ENCODE data around the gene ADAMTSL1.

ADAMTSL1 gene

DNA sequence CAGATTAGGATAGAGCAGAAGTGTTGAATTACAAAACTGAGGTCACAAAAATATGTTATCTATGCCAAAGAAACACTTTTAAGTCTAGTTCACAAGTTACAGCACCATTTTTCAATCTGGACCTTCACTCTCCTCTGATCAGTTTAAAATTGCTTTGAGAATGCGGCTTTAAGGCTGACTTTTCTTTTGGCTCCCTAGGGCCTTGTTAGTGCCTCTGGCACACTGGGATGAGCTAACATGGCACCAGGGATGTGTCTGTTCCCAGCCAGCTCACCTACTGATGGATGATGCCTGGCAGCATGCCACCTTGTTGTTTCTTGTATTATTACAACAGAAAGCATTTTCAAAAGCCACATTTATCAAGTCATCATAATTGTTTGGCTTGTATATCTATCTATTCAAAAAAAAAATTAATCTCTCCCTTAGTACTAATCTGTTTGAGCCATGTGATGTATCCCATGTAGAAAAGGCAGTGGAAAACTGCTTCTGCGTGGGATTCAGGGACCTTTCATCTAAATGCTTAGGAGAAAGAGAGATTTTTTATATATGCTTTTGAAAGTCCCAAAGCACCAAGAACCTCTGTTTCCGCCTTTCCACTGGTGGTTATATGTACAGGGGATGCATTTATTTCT lies 46.6 kb downstream of the ADAMTSL1 start:
- no peak overlapping the region for H3K4me2 ChIP-seq
- no peak overlapping the region for H3K27ac ChIP-seq
- no peaks in the 10 kb centered on the region for H3K9me3 ChIP-seq
- no peaks in the 10 kb centered on the region for H3K4me1 ChIP-seq
- no peak overlapping the region for H3K9ac ChIP-seq
- no peak overlapping the region for H3K4me3 ChIP-seq
- no peaks in the 10 kb centered on the region for H4K20me1 ChIP-seq
- H3K27me3 ChIP-seq, result no peaks in the 10 kb centered on the region
- TF ChIP-seq Cebpa-rat (IDR thresholded peaks at IDR 0.05), result no peak
- H3K36me3 ChIP-seq, result no peaks in the 10 kb centered on the region

DNA sequence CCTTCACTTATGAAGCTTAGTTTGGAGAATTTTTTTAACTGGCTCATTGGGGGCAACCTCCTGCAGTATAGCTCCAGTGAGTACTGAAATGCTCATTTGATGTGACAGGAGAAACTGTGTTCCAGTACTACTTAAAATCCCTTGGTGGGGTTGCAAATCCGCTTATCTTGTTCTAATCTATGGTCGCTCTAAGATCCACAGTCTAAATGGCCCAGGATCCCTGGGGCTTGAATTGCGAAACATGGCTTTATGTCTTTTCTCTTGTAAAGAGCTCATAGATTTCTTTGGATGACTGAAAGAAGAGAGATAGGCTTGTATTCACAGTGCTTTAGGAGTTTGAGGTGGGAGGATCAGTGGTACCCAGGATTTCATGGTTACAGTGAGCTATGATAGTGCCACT lies 52.7 kb downstream of the ADAMTSL1 start:
- H3K4me2 ChIP-seq, result no peak overlapping the region
- H3K4me3 ChIP-seq, result no peak overlapping the region
- no peaks in the 10 kb centered on the region for H3K9me3 ChIP-seq
- no peak overlapping the region for H3K27ac ChIP-seq
- no peaks in the 10 kb centered on the region for H3K36me3 ChIP-seq
- no peaks in the 10 kb centered on the region for H3K4me1 ChIP-seq
- no peaks in the 10 kb centered on the region for H3K27me3 ChIP-seq
- H3K9ac ChIP-seq, result no peak overlapping the region
- no peak for TF ChIP-seq Cebpa-rat (IDR thresholded peaks at IDR 0.05)
- no peaks in the 10 kb centered on the region for H4K20me1 ChIP-seq

DNA sequence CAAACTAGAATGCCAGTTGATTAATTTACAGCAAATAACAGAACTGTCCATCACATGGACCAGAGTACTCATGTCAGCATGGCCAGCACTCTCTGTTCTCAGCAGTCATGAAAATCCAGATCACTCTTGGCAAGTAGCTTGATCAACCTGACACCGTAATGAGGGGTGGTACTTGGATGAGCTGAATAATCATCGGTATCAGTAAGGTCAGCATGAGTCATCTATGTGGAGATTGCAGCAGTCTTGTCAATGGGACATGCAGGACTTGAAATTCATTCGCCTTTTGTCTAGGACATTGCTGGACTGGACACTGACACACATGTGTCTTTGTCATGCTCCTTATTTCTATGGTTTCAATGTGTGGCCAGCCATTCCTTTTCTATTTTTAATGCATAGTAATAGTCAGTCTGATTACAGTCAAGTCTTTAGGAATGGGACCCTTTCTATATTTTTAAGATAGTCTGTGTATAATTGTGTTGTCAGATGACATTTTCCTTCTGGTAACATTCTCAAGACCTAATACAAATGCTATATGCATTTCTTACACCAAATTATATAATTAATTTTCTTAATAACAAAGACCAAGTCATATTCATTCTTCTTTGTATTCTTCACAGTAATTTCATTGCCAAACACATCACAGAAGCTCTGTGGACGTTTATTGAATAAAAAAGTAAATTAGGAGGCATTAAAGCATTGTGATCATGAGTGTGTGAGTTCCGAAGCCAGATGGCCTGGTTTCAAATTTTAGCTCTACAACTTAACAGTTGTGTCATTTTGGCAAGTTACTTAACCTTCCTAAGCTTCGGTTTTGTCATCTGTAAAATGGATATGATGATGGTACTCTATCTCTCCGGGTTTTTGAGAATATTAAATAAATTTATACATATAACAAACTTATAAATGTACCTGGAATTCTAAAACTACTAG lies 57.4 kb downstream of the ADAMTSL1 start:
- Histone ChIP-seq H4K20me1 (no peaks in the 10 kb centered on the region), H3K4me2 (no peak overlapping the region), H3K27ac (no peak overlapping the region), H3K4me3 (no peak overlapping the region), H3K9me3 (peaks cover 30% of the 10 kb centered on the region), H3K27me3 (no peaks in the 10 kb centered on the region), H3K4me1 (no peaks in the 10 kb centered on the region), H3K9ac (no peak overlapping the region), H3K36me3 (no peaks in the 10 kb centered on the region)
- no peak for TF ChIP-seq Cebpa-rat (IDR thresholded peaks at IDR 0.05)

DNA sequence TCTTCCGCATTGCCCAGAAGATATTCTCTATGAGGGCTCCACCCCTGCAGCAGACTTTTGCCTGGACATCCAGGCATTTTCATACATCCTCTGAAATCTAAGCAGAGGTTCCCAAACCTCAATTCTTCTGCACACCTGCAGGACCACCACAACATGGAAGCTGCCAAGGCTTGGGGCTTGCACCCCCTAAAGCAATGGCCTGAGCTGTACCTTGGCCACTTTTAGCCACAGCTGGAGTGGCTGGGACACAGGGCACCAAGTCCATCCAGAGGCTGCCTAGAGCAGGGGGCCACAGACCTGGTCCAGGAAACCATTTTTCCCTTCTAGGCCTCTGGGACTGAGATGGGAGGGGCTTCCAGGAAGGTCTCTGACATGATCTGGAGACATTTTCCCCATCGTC lies 60.7 kb downstream of the ADAMTSL1 start:
- H3K36me3 ChIP-seq, result no peaks in the 10 kb centered on the region
- H3K9me3 ChIP-seq, result peaks cover 34% of the 10 kb centered on the region
- no peak overlapping the region for H3K27ac ChIP-seq
- H3K27me3 ChIP-seq, result no peaks in the 10 kb centered on the region
- no peaks in the 10 kb centered on the region for H3K4me1 ChIP-seq
- no peak overlapping the region for H3K4me3 ChIP-seq
- no peak for TF ChIP-seq Cebpa-rat (IDR thresholded peaks at IDR 0.05)
- no peak overlapping the region for H3K4me2 ChIP-seq
- no peaks in the 10 kb centered on the region for H4K20me1 ChIP-seq
- H3K9ac ChIP-seq, result no peak overlapping the region

DNA sequence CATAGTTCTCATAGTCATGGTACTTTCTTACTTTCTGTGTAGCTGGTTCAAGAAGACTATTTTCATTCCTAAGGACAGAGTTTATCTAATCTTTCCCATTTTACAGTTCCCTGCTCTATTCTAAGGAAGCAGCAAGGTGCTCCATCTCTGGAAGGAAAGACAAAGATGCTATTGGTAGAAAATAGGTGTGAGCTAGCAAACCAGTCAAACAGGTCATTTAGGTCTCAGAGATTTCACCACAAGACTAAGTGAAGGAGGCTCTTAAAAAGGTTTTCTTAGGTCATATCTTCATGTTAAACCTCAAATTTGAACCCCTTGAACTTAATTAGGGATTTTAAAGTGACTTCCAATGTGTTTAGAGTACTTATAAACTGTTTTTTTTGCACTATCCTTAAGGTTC lies 62.6 kb downstream of the ADAMTSL1 start:
- Histone ChIP-seq H3K4me1 (no peaks in the 10 kb centered on the region), H3K9me3 (peaks cover 34% of the 10 kb centered on the region), H3K27ac (no peak overlapping the region), H3K36me3 (no peaks in the 10 kb centered on the region), H3K4me2 (no peak overlapping the region), H3K4me3 (no peak overlapping the region), H3K27me3 (no peaks in the 10 kb centered on the region), H3K9ac (no peak overlapping the region), H4K20me1 (no peaks in the 10 kb centered on the region)
- no peak for TF ChIP-seq Cebpa-rat (IDR thresholded peaks at IDR 0.05)

DNA sequence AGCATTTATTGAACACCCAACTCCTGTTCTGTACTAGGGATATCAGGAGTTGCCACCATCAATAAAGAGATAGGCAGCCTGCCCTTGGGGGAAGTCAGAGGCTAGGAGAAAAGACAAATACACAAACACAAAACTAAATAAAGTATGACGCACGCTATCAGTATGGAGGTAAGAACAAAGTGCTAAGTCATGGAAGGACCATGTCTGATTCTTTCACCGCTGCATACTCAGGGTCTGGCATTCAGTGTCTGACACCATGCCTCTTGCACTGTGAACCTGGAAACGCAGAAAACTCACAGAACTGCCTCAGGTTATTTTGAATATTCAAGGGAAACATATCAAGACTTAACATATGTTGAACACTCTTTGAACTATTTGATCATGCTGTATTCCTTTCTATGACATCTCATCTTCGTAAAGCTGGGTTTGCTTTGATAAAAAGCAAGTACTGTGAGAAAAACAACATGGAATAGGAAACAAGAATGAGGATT lies 65.3 kb downstream of the ADAMTSL1 start:
- no peak for TF ChIP-seq Cebpa-rat (IDR thresholded peaks at IDR 0.05)
- Histone ChIP-seq H3K9me3 (peaks cover 26% of the 10 kb centered on the region), H3K4me3 (no peak overlapping the region), H3K27ac (no peak overlapping the region), H3K4me2 (no peak overlapping the region), H3K9ac (no peak overlapping the region), H3K4me1 (peaks cover 11% of the 10 kb centered on the region), H4K20me1 (no peaks in the 10 kb centered on the region), H3K36me3 (no peaks in the 10 kb centered on the region), H3K27me3 (no peaks in the 10 kb centered on the region)

DNA sequence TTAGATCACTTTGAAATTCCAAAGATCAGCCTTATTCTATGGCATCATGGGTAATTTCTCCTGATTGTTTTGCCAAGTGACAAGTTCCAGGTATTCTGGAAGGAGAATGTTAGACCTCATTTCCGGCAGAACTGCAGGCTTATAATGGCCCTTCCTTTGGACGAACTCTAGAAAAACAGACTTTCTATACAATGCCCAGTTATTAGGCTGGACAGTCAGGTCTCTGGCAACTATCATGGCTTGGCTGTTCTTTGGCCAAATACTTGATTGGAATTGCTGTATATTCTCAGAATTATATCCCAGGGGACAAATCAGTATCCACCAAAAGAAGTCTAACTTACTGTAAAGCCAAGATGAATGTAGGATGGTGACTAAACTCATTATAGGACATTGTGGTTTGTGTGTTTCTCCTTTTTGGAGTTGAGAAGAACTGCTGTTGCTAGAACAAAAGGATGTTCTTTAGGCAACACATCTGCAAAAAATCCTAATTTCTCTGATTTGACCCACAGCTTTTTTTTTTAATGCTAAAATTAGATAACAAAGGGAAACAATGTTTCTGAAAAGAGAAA lies 69.0 kb downstream of the ADAMTSL1 start:
- no peak overlapping the region for H3K4me3 ChIP-seq
- no peak overlapping the region for H3K9ac ChIP-seq
- H4K20me1 ChIP-seq, result no peaks in the 10 kb centered on the region
- no peaks in the 10 kb centered on the region for H3K36me3 ChIP-seq
- H3K4me1 ChIP-seq, result peaks cover 11% of the 10 kb centered on the region
- TF ChIP-seq Cebpa-rat (IDR thresholded peaks at IDR 0.05), result no peak
- 0 out of 2 replicates have a peak overlapping the region, but pooled peaks have one; percentile 4 for H3K4me2 ChIP-seq
- no peak overlapping the region for H3K27ac ChIP-seq
- no peaks in the 10 kb centered on the region for H3K27me3 ChIP-seq
- no peaks in the 10 kb centered on the region for H3K9me3 ChIP-seq

DNA sequence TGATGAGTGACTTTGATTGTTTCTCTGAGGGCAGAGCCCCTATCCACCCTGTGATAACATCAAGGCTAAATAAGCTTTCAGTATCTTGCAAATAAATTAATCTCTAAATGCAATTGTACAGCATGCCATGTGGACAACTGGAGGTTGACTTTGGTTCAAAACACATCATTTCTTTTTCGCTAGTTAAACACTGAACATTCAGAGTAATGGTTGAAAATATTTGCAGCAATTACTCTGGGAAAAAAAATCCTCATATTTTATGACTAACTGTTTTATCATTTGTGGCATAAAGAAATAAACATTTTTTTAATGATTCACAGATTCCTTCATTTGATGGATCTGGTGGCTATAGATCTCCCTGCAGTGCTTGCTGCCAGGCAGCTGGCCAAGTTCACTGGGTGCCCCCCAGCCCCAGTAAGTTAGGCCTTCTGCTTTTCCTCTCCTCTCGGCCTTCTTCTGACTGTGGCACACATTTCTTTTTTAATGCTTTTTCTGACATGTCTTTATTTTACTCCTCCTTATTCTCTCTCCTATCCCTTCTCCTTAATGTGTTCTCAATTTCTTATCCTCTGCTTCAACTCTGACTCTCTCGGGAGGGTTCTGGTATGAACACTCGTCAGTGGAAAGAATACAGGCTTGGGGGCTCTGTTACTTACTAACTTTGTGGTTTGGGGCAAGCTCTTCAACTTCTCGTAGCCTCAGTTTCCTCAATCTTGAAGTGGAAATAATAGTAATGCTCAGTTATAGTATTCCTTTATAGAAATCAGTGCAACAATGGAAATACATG lies 69.6 kb downstream of the ADAMTSL1 start:
- H3K9me3 ChIP-seq, result no peaks in the 10 kb centered on the region
- no peak overlapping the region for H3K4me3 ChIP-seq
- TF ChIP-seq Cebpa-rat (IDR thresholded peaks at IDR 0.05), result no peak
- H3K4me2 ChIP-seq, result 0 out of 2 replicates have a peak overlapping the region, but pooled peaks have one; percentile 4
- H3K27ac ChIP-seq, result no peak overlapping the region
- no peaks in the 10 kb centered on the region for H4K20me1 ChIP-seq
- H3K36me3 ChIP-seq, result no peaks in the 10 kb centered on the region
- peaks cover 11% of the 10 kb centered on the region for H3K4me1 ChIP-seq
- no peak overlapping the region for H3K9ac ChIP-seq
- no peaks in the 10 kb centered on the region for H3K27me3 ChIP-seq

DNA sequence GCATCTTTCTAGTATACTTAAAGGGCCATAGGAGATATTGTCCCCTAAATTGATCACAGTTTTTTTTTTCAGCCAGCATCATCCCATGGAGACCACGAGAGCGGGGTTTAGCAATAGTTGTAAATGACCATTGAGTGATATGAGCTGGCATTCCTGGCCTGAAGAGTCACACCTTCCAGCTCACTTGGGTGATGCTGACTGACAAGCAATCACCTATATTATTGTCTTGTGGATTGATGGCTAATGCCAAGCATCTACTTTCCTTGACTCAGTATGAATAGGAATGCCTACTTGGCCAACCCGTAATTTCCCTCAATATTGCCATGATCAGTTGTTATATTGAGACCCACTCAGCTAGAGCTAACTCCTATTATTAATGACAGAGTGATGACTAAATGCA lies 70.5 kb downstream of the ADAMTSL1 start:
- Histone ChIP-seq H3K4me2 (no peak overlapping the region), H3K36me3 (no peaks in the 10 kb centered on the region)

More for the DNA sequence above, 70.5 kb downstream of the ADAMTSL1 start:
- no peak for TF ChIP-seq Cebpa-rat (IDR thresholded peaks at IDR 0.05)
- no peak overlapping the region for H3K9ac ChIP-seq
- no peaks in the 10 kb centered on the region for H4K20me1 ChIP-seq
- H3K9me3 ChIP-seq, result no peaks in the 10 kb centered on the region
- H3K27ac ChIP-seq, result no peak overlapping the region
- H3K4me1 ChIP-seq, result peaks cover 11% of the 10 kb centered on the region
- H3K27me3 ChIP-seq, result no peaks in the 10 kb centered on the region
- no peak overlapping the region for H3K4me3 ChIP-seq

Data from BLaER1 (cell line).